Fibroblast of upper back skin (primary cell): ENCODE results near the gene MCF2L.
A peak's percentile ranks its signal among the peaks of the same experiment; 100 is the strongest.
"Not testable (repeated sequence)": the region's sequence is repeated elsewhere in the genome, so short reads cannot be mapped to it uniquely, and the experiment has no call there.

Experiments used
- DNase-seq: peaks from one replicate; pipeline ENCODE4 v3.0.0-alpha.2; 2013

The MCF2L gene

GRCh38 chr13:113018676-113019465 lies 49.9 kb downstream of the MCF2L start:
- DNase-seq: no peak

- no peak for DNase-seq
Observed at GRCh38 chr13:113020323-113021080, 51.5 kb downstream of the MCF2L start.

DNA sequence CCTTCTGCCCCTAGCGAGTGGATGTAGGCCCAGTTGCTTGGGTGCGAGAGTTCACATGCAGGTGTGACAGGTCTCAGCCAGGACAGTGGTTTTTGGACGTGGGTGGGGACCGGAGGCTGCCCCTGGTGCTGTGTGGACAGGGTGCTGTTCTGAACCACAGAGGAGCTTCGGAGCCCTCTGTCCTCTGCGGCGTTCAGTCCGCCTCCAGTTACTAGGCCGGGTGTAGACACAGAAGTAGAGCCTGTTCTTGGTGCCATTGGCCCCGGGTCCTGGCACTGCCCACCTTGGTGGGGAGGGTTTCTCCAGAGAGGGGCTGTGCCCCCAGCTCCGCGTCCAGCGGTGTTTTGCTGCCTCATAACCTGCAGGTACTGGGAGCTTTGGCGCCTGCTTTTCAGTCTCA lies 52.4 kb downstream of the MCF2L start:
- no peak for DNase-seq

DNA sequence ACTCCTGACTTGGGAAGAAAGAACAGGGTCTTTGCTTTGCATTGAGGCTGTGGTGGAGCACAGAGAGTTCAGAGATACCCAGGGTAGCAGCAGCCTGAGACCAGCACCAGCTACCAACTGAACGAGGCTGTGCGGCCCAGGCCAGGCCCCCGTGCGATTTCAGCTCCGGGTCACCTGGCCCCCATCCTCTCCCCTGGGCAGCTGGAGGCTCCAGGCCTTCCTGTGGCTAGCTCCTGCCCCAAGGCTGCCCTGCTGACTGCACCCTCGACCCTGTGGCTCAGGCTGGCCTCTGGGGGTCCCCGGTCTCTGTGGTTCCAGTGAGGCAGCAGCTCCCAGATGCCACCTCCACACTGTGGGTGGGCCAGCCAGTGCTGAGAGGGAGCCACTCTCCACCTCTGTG lies 52.8 kb downstream of the MCF2L start:
- DNase-seq: no peak

DNA sequence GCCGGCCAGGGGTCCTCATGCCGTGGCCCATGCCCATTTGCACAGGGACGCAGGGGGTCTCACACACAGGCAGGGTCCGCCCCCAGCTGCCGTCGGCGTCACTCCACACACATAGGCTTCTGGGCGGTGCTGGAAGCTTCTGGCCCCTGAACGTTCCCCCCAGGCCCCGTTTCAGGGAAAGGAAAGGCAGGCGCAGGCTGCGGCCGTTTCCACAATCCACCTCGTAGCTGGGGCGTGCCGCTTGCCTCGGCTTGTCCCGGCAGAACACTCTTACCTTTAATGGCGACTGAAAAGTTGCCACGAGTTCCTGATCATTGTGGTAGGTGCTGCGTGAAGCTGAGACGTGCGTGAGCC lies 53.4 kb downstream of the MCF2L start:
- no peak for DNase-seq

DNA sequence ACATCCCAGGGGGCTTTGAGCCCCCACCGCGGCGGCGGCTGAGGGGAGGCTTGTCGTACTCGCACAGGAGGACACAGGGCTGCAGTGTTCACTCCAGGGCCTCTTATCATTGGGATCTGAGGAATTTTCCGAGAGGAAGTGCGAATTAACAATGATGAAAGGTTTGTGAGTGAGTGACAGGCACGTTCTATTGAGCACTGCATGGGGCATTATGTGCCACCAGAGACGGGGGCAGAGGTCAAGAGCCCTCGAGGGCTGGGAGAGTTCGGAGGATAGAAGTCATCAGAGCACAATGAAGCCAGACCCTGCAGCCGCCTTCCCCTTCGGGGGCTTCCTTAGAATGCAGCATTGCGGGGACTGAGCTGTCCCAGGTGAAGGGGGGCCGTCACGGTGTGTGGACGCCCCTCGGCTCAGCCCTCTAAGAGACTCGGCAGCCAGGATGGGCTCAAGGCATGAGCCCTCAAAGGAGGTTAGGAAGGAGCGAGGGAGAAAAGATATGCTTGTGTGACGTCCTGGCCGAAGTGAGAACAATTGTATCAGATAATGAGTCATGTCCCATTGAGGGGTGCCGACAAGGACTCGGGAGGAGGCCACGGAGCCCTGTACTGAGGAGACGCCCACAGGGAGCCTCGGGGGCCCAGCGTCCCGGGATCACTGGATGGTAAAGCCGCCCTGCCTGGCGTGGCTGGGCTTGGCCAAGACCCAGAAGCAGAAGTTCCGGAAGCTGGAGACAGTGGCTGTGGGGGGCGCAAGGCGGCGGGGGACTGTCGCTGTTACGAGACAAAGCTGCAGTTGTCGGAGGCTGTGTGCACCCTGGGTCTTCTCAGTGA lies 53.9 kb downstream of the MCF2L start:
- DNase-seq: no peak

DNA sequence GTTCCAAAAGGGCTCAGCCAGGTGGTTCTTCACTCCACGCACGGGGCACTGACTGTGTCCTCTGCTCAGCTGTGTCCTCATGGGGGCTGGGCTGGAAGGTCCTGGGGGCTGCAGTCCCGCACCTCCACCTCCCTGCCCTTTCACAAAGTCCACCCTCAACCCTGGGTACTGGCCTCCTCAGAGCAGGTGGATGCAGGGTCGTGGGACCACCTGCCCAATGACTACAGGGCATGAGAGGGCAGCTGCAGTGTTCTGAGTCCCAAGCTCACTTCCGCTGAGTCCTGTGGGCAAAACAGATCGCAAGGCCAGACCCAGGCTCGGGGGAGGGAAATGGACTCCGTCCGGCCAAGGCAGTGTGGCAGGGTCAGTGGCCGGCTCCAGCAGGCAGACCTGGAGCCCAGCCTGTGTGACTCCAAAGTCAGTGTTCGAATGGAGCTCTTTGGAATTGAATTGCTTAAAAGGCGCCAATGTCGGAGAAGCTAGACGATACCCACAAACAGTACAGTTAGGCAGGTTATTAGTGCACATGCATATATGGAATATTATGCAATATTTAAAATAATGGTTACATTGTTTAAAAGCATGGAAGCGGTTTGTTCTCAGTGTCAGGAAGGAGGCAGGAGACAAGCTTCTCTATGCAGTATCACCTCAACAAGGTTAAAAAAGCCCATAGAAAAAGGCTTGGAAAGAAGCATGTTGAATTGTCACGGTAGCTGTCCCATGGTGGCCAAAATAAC lies 54.8 kb downstream of the MCF2L start:
- no peak for DNase-seq

DNA sequence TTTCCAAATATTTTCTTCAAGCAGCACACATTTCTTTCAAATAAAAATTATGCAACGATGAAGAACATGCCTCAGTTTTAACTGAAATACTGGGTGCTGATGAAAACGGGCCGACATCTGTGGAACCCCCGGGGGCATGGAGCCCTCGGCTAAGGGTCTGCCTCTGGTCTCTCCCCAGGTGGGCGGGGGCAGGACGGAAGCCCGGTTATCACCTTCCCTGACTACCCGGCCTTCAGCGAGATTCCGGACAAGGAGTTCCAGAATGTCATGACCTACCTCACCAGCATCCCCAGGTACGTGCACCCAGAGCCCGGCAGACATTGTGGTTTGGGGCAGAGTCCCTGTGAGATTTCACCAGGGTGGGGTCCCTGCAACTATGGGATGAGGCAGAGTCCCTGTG lies 55.5 kb downstream of the MCF2L start:
- no peak for DNase-seq

DNA sequence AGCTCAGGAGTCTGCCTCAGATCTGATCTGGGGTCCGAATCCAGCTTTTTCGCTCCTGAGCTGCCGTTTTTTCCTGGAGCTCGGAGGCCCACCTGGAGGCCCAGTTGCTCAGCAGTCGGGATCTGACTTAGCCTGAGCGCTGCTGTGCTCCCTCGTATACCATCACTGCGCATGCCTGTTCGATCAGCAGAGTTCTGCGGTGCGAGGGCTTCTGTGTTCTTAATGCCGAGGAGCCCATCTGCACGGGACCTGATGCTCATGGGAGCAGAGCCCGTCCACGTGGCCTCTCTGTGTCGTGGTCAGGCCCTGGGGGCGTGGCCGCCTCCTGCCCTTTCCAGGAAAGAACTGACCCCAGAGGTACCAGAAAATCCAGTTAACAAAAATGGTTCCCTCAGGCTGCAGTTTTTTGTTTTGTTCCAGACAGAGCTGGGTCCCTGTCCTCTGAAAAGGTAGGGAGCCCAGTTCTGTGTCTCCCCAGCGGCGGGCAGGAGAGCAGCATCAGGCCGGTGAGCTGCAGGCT lies 57.4 kb downstream of the MCF2L start:
- no peak for DNase-seq

DNA sequence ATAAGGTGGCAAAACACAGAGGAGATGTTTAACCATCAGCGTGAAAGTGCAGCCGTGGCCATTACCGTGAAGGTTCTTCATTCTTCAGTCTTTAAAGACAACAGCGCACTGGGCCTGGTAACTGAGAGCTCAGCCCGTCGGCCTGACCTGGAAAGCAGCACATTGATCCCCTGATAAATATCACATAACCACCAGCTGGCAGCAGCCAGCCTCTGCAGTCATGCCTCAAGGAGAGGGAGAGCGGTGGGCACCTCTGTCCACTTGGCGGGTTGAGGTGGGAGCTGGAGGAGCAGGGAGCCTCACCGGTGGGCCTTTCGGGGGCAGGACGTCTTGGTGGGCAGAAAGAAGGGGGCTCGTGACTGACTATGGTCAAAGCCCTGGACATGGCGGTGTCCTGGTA lies 58.1 kb downstream of the MCF2L start:
- DNase-seq: no peak

GRCh38 chr13:113027566-113027965 lies 58.6 kb downstream of the MCF2L start:
- no peak for DNase-seq

- no peak for DNase-seq
Observed at GRCh38 chr13:113028336-113029060, 59.5 kb downstream of the MCF2L start.

DNA sequence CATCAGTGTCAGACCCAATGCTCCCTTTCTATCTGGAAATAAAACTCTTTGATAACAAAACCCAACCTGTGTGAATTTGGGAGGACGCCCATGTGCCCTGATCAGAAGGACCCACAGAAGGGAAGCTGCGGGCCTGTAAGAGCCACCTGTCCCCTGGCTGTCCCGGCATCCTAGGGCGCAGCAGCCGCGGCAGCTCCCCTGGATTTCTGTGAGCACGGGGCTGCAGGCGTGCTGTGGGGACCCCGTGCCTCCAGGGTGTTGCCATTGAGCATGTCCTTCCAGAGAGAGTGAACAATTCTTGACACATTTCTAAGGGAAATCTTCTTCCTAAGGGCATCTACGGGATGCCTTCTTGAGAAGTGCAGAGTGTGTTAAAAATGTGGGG lies 60.0 kb downstream of the MCF2L start:
- no peak for DNase-seq

DNA sequence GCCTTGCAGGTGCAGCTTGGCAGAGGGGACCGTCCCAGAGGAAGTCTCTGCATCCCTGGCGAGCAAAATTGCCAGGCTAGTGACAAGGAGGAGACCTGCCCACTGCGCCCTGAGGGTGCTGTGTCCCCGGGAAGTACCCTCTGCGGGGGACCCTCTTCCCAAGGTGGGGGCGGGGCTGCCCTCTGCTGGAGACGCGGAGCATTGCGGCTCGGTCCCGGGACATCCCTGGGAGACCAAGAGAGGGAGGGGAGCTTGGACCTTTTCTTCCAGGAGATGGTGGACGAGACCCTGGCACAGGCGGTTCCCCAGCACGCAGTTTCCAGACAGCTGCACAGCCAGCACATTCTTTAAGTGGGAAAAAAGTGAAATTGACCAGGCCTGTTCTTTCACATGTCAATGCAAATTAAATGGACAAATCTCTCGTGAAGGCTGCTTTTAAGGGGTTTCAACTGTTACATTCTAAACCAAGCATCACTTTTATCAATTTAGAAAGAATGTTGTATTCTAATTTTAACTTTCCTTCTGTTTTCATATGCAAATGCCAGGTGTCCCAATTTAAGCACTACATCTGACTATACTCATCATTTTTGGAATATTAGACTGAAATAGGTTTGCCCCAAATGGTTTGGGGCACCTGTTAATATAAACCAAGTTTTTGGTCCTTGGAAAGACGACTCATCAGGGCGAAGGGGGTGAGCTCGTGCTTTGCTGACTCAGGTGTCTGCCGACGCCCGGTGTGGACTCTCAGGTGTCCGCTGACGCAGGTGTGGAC lies 60.7 kb downstream of the MCF2L start:
- peak; percentile 2 for DNase-seq

- DNase-seq: not testable (repeated sequence)
Observed at GRCh38 chr13:113030259-113030640, 61.2 kb downstream of the MCF2L start.

- no peak for DNase-seq
Observed at GRCh38 chr13:113031465-113031864, 62.5 kb downstream of the MCF2L start.

GRCh38 chr13:113032291-113032690 lies 63.3 kb downstream of the MCF2L start:
- DNase-seq: no peak

DNA sequence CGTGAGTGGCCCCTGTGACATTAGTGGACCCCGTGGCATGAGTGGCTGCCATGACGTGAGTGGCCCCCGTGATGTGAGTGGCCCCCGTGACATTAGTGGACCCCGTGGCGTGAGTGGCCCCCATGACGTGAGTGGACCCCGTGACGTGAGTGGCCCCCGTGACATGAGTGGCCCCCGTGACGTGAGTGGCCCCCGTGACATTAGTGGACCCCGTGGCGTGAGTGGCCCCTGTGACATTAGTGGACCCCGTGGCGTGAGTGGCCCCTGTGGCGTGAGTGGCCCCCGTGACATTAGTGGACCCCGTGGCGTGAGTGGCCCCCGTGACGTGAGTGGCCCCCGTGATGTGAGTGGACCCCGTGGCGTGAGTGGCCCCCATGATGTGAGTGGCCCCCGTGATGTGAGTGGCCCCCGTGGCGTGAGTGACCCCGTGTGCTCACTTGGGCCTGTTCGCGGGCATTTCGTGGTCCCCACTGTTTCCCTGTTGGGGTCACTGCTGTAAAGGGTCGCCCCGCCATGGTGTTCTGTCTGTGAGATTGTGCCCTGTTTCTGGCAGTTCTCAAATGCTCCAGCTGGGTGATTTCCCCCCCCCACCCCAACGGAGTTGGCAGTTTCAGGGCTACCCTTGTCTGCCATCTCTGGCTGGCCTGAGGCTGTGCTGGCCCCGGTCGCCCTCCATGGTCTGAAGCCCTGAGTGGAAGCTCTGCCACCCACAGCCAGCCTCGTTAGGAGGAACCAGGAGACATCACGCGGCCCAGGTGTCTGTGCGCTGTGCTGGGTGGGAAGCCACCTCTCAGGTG lies 64.2 kb downstream of the MCF2L start:
- DNase-seq: no peak

- DNase-seq: peak; percentile 58
Observed at GRCh38 chr13:113034451-113035212, 65.6 kb downstream of the MCF2L start.
